Activated CD4-positive, alpha-beta T cell treated with anti-CD3 and anti-CD28 coated beads, Interleukin-2, amount 10 ng/mL, durations not matched to agents 7 days and 5 days (primary cell): ENCODE measurements around the gene MIA. TPM values are rescaled to one million over a fixed set of nuclear protein-coding genes. Genes with fewer than 3 reads are reported as not detected.
A peak's percentile ranks its signal among the peaks of the same experiment; 100 is the strongest.
"Not testable (repeated sequence)": the region's sequence is repeated elsewhere in the genome, so short reads cannot be mapped to it uniquely, and the experiment has no call there.

Experiments
- CTCF ChIA-PET: fragments of 350-600 bp; sonication (Branson Sonifier 250); formaldehyde crosslinking; loops from one replicate; lab custom pipeline; 2021; ENCODE audit warnings: antibody characterized with exemption; lab: Charles Lee
- POLR2A ChIA-PET: fragments of 350-600 bp; sonication (Branson Sonifier 250); formaldehyde crosslinking; loops from one replicate; lab custom pipeline; 2021; ENCODE audit warnings: antibody characterized with exemption; lab: Charles Lee
- DNase-seq: peaks from one replicate; pipeline ENCODE4 v3.0.0-alpha.2; 2020
- H3K27ac Mint-ChIP-seq: one replicate; pipeline ENCODE4 v1.8.0; 2021; ENCODE audit warnings: mild to moderate bottlenecking, moderate library complexity, mixed read lengths
- H3K27me3 Mint-ChIP-seq: one replicate; pipeline ENCODE4 v1.8.0; 2021; ENCODE audit warnings: mixed read lengths
- H3K36me3 Mint-ChIP-seq: one replicate; pipeline ENCODE4 v1.8.0; 2021; ENCODE audit warnings: low read depth, mixed read lengths
- H3K4me1 Mint-ChIP-seq: one replicate; pipeline ENCODE4 v1.8.0; 2021; ENCODE audit warnings: mixed read lengths
- H3K4me3 Mint-ChIP-seq: one replicate; pipeline ENCODE4 v1.8.0; 2021; ENCODE audit warnings: mild to moderate bottlenecking, moderate library complexity, mixed read lengths
- H3K9me3 Mint-ChIP-seq: one replicate; pipeline ENCODE4 v1.8.0; 2021; ENCODE audit warnings: mixed read lengths
- total RNA-seq, 2 experiments: library from RNA; stranded (reverse); gene quantifications; one replicate each; pipeline ENCODE4 v1.2.3, GENCODE V29; 2021

MIA gene
- total RNA-seq, 2 experiments from 2014 or later: 0.89 TPM; not detected in 1

GRCh38 chr19:40822704-40823553, 47.6 kb downstream of the MIA start:
- Mint-ChIP-seq H3K36me3 (peaks cover 17% of the 10 kb centered on the region), H3K4me1 (peaks cover 50% of the 10 kb centered on the region)
- H3K4me3 Mint-ChIP-seq, H3K27ac Mint-ChIP-seq, H3K27me3 Mint-ChIP-seq, POLR2A ChIA-PET, H3K9me3 Mint-ChIP-seq, DNase-seq: not testable (repeated sequence)
- CTCF ChIA-PET: interaction anchor here (0.6 to 2.1 kb wide), 3 partner anchors 13 to 37 kb away, joined by 3 to 5 read pairs (median 3); no protein-coding TSS in a partner anchor

- peaks cover 28% of the 10 kb centered on the region for H3K36me3 Mint-ChIP-seq
- POLR2A ChIA-PET, DNase-seq: not testable (repeated sequence)
These were observed 49.6 kb downstream of the MIA start for GRCh38 chr19:40824916-40825315.

GRCh38 chr19:40825460-40826095, 50.3 kb downstream of the MIA start:
- H3K27me3 Mint-ChIP-seq, POLR2A ChIA-PET, DNase-seq, H3K4me3 Mint-ChIP-seq, H3K9me3 Mint-ChIP-seq: not testable (repeated sequence)
- Mint-ChIP-seq H3K4me1 (peaks cover 38% of the 10 kb centered on the region), H3K36me3 (peaks cover 28% of the 10 kb centered on the region), H3K27ac (peak overlapping the region; percentile 61)
- CTCF ChIA-PET: interaction anchor here (0.6 kb wide), 1 partner anchor 11 kb away, joined by 3 read pairs; no protein-coding TSS in a partner anchor

More at GRCh38 chr19:40824916-40825315, 49.6 kb downstream of the MIA start:
- not testable (repeated sequence) for H3K9me3 Mint-ChIP-seq, H3K27me3 Mint-ChIP-seq, H3K4me3 Mint-ChIP-seq
- CTCF ChIA-PET: interaction anchor here (0.6 to 1.3 kb wide), 3 partner anchors 8 to 162 kb away, joined by 3 to 4 read pairs (median 3); no protein-coding TSS in a partner anchor
- Mint-ChIP-seq H3K4me1 (peaks cover 38% of the 10 kb centered on the region), H3K27ac (peak overlapping the region; percentile 27)

- DNase-seq, H3K4me3 Mint-ChIP-seq, POLR2A ChIA-PET, H3K27me3 Mint-ChIP-seq, CTCF ChIA-PET, H3K9me3 Mint-ChIP-seq: not testable (repeated sequence)
- H3K4me1 Mint-ChIP-seq: peaks cover 38% of the 10 kb centered on the region
- peak overlapping the region; percentile 87 for H3K27ac Mint-ChIP-seq
- peaks cover 28% of the 10 kb centered on the region for H3K36me3 Mint-ChIP-seq
These were observed 51.0 kb downstream of the MIA start for GRCh38 chr19:40826312-40826698.

- H3K27ac Mint-ChIP-seq: peak overlapping the region; percentile 87
These were observed 51.5 kb downstream of the MIA start for GRCh38 chr19:40826699-40827385.

More at GRCh38 chr19:40826699-40827385, 51.5 kb downstream of the MIA start:
- H3K9me3 Mint-ChIP-seq, H3K27me3 Mint-ChIP-seq, H3K4me3 Mint-ChIP-seq, POLR2A ChIA-PET, CTCF ChIA-PET: not testable (repeated sequence)
- peaks cover 28% of the 10 kb centered on the region for H3K36me3 Mint-ChIP-seq
- peaks cover 38% of the 10 kb centered on the region for H3K4me1 Mint-ChIP-seq
- peak; percentile 84 for DNase-seq

Other genes starting within 250 kb of the MIA start
- gene SHKBP1, start 198.6 kb upstream of the MIA start, total RNA-seq: 100 to 1,000 TPM; 147 to 158 TPM
- 10 to 100 TPM; 71.3 to 75.7 TPM for gene LTBP4, start 174.2 kb upstream of the MIA start, total RNA-seq
- 1 to 10 TPM; 5.7 to 7.3 TPM for gene NUMBL, start 84.9 kb upstream of the MIA start, total RNA-seq
- 10 to 100 TPM; 23.4 to 33.5 TPM for gene COQ8B, start 58.6 kb upstream of the MIA start, total RNA-seq
- 1 to 10 TPM; 4.8 TPM for gene ITPKC, start 58.4 kb upstream of the MIA start, total RNA-seq
- gene ACTMAP, start 25.0 kb upstream of the MIA start, total RNA-seq: 10 to 100 TPM; 17.5 to 19.8 TPM
- 100 to 1,000 TPM; 149 to 182 TPM for gene SNRPA, start 24.3 kb upstream of the MIA start, total RNA-seq
- 10 to 100 TPM; 52.8 to 54.7 TPM for gene RAB4B, start 2.7 kb downstream of the MIA start, total RNA-seq
- gene EGLN2, start 23.7 kb downstream of the MIA start, total RNA-seq: 100 to 1,000 TPM; 124 to 126 TPM
- not detected for gene CYP2A6, start 74.9 kb downstream of the MIA start, total RNA-seq
- gene CYP2A7, start 106.7 kb downstream of the MIA start, total RNA-seq: not detected
- gene CYP2B6, start 215.8 kb downstream of the MIA start, total RNA-seq: not detected